Effector memory CD4-positive, alpha-beta T cell (primary cell): ENCODE measurements around the gene HLF.

Source experiments
- DNase-seq, 3 donors: peaks; one replicate each; pipeline ENCODE4 v3.0.0-alpha.2; 2020
- H3K27ac ChIP-seq: 2 replicates; pipeline ENCODE4 v1.7.0; 2013; ENCODE audit warnings: mild to moderate bottlenecking, low read length, moderate library complexity; ENCODE audit not compliant: insufficient read depth, poor library complexity, severe bottlenecking
- H3K27me3 ChIP-seq: replicated peaks from 2 replicates; pipeline ENCODE4 v1.7.0; 2013; ENCODE audit warnings: mild to moderate bottlenecking, low read length; ENCODE audit not compliant: insufficient read depth, control insufficient read depth, poor library complexity, severe bottlenecking
- H3K36me3 ChIP-seq: 2 replicates; pipeline ENCODE4 v1.7.0; 2013; ENCODE audit warnings: mild to moderate bottlenecking, low read length, moderate library complexity; ENCODE audit not compliant: control insufficient read depth, insufficient read depth
- H3K4me1 ChIP-seq: 2 replicates; pipeline ENCODE4 v1.7.0; 2013; ENCODE audit warnings: low read length, mild to moderate bottlenecking; ENCODE audit not compliant: control insufficient read depth, insufficient read depth, poor library complexity, severe bottlenecking
- H3K4me3 ChIP-seq: 2 replicates; pipeline ENCODE4 v1.7.0; 2013; ENCODE audit warnings: low read length, low read depth, mild to moderate bottlenecking; ENCODE audit not compliant: insufficient read depth, poor library complexity, severe bottlenecking
- H3K9me3 ChIP-seq: 2 replicates; pipeline ENCODE4 v1.7.0; 2013; ENCODE audit warnings: mild to moderate bottlenecking, low read length, moderate library complexity; ENCODE audit not compliant: control insufficient read depth

Gene HLF

DNA sequence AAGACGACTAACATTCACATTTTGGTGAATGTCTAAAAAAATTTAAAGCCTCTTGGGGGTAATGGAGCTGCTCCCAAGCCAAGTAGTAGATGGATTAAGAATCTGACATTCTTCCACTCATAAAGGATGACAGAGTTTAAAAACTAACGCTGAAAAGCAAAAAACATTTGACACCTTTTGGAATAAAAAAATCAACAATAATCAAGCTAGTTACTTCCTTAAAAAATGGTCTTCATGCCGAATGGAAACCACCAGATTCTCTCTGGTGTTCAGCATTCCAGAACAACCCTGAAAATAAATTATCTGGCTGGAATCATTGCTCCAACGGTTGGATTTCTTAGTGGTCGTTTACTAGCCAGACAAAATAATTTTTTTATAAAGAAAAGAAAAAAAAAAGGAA is 18.0 kb downstream of the HLF start:
- Histone ChIP-seq H3K9me3 (no peaks in the 10 kb centered on the region), H3K27ac (no peak overlapping the region), H3K4me3 (no peak overlapping the region), H3K4me1 (no peaks in the 10 kb centered on the region), H3K27me3 (no peaks in the 10 kb centered on the region), H3K36me3 (no peaks in the 10 kb centered on the region)
- no peak for DNase-seq

DNA sequence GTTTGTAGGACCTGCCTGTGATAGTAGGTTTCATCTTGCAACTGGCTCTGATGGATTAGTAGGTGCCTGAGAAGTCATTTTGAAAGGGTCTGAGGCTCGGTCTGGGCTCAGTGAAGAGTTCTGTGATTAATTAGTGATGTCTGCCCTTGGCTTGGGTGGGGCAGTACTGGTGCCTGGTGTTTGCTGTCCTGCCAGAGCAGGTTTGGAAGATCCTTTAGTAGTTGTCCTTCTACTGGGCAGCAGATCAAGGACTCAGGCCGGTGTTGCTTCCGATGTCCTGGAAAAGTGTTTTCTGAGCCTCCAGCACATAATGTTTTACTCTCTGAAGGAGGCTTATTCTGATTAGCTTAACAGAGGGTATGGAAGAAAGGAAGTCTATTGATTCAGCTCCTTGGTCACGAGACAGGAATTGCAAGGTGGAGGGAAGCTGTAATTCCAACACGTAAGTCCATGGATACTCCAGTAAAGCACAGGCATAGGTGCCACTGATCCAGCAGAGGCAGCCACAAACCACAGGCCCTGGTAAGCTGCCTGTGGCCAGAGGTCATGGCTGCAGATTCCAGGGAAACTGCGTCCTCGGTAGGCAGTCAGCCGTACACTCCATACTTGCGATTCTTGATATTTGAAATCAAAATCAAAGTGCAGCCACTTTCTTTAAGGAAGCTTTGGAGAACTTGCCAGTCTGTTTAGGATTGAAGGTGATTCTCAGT is 18.7 kb downstream of the HLF start:
- H3K36me3 ChIP-seq = no peaks in the 10 kb centered on the region
- H3K27me3 ChIP-seq = no peaks in the 10 kb centered on the region
- H3K9me3 ChIP-seq = no peaks in the 10 kb centered on the region
- H3K4me3 ChIP-seq = no peak overlapping the region
- no peak overlapping the region for H3K27ac ChIP-seq
- no peak for DNase-seq
- H3K4me1 ChIP-seq = no peaks in the 10 kb centered on the region

DNA sequence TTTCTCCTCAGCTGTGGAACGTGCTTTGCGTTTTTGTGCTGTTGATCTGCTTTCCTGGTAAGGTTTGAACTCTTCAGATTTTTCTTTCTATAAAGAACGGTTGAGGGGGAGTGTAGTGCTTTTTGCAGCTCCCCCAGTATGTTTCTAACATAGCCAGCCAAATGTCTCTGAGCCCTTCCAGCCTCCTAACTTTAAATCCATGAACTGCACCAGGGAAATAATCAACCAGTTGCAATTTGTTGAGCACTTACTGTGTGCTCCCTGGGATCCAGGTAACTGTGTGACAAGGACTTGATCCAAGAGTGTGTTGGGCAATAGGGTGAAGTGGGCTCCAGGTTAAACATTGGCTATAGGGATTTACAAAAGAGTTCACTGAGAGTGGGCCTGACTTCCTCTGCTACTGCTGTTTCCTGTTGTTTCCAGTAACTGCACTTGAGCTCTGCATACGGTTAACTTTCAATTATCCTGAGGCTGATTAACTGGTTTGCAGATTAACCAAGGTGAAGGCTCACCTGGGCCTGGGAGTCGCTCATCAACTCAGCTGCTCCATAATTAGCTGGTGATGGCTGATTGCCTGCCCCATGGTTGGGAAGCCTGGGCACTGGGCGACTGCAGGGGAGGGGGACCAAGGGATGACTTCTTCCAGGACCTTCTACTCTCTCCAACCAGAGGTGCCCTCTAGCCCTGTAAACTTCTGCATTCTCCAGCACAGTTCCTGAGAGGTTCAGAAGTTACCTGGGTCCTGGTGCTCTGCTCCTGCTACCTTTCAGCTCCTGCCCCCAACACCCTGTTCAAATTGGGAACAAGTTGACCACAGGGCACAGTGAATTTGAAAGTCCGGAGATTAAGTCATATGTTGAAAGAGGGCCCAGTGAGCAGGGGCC is 19.5 kb downstream of the HLF start:
- H3K9me3 ChIP-seq = no peaks in the 10 kb centered on the region
- no peaks in the 10 kb centered on the region for H3K4me1 ChIP-seq
- DNase-seq = no peak
- no peaks in the 10 kb centered on the region for H3K27me3 ChIP-seq
- H3K36me3 ChIP-seq = no peaks in the 10 kb centered on the region
- H3K4me3 ChIP-seq = no peak overlapping the region
- no peak overlapping the region for H3K27ac ChIP-seq

DNA sequence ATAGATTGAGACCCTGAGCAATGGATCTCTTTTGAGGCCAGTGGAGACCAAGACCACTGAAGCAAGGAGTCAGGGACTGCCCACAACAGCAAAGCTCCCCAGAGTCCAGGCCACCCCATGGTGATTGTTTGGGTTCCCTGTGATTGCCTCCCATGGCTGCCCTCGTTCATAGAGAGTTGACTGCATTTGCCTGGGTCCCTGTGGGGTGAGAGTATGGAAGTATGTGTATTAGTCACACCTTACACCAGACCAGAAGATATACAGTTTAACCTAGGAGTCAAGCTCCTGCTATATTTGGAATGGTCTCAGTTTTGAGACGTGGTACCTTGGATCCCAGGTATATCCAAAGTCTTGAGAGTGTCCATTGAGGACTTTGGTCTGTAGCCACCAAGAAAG is 20.2 kb downstream of the HLF start:
- H3K27ac ChIP-seq = no peak overlapping the region
- no peaks in the 10 kb centered on the region for H3K9me3 ChIP-seq
- no peaks in the 10 kb centered on the region for H3K4me1 ChIP-seq
- H3K36me3 ChIP-seq = no peaks in the 10 kb centered on the region
- no peak for DNase-seq
- no peak overlapping the region for H3K4me3 ChIP-seq
- H3K27me3 ChIP-seq = no peaks in the 10 kb centered on the region

DNA sequence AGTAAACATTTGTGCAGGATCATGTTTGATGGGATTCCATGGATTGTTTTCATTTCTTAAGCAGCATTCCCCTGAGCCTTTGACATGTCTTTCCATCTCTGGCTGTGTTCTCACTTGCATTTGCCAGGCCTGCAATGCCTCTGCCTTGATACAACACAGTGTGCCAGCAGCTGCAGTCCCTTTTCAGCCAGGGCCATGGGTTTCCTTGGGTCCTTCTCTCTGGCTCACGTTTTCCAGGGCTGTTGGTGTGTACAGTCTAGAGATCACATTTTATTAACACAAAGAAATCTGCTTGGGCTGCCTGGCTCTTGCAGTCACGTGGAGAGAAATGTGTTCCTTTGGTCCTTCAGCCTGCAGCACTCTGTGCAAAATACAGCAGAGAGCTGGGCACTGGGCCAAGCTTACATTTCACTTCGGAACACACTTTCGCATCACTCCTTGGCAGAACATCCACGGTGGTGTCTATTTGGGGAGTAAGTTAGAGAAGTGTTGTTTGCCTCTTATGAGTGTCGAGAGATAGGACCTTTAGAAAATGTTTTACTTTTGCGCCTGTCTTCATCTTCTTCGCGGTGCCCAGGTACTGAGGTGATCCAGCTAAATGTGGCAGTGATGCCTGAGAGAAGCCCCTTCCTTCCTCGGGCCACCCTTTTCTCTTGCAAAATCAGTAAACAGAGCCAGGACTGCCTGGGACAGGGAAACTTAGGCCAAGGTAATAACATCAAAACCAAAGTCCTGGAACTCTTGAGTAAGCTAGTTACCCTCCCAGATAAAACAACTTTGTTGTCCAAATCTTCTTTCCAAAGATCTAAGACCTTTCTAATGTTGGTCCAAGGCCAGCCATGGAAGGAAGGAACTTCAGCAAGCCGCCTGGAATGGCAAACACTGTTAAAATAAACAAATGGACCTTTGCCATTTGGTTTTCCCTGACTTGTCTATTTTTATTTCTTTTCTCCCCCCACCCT is 20.9 kb downstream of the HLF start:
- Histone ChIP-seq H3K9me3 (no peaks in the 10 kb centered on the region), H3K4me3 (no peak overlapping the region), H3K27ac (no peak overlapping the region), H3K4me1 (no peaks in the 10 kb centered on the region), H3K36me3 (no peaks in the 10 kb centered on the region), H3K27me3 (no peaks in the 10 kb centered on the region)
- no peak for DNase-seq

DNA sequence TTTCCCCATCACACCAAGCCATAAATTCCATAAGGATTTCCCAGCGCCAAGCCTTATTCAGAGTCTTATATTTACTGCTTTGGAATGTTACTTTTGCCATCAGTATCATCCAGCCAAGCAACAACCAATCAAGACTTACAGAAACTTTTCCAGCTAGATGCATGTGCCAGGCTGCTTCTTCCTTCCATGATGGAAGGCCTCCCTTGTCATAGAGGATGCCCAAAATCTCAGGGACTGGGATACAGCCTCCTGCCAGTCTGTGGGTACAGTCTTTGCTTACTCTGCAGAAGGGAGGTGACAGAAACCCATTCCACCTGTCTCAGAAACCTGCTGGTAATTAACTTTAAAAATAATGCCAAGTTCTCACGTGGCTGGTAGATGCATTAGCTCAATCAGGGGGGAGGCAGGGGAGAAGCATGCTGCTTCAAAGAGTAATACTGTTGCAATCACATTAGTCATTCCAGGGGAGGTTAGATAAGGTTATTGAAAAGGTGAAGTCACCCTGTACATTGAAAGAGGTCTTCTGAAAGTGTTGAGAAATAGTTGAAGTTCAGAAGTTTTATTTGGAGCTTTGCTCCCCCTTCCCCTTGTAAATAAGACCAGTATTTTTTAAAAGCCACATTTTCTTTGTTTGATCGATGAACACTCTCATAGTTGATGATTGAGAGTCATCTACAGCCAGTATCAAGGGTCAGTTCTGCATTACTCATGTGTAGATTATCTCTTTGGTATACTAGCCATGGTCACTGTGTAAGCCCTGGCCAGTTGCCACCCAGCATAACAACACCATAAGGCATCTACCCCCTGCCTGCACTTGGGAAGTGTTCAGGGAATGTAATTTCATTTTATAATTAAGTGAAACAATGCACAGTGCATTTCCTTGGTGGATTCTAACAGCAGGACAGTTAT is 22.2 kb downstream of the HLF start:
- no peaks in the 10 kb centered on the region for H3K36me3 ChIP-seq
- H3K27ac ChIP-seq = no peak overlapping the region
- H3K4me1 ChIP-seq = no peaks in the 10 kb centered on the region
- no peaks in the 10 kb centered on the region for H3K9me3 ChIP-seq
- H3K4me3 ChIP-seq = no peak overlapping the region
- no peak for DNase-seq
- H3K27me3 ChIP-seq = no peaks in the 10 kb centered on the region

DNA sequence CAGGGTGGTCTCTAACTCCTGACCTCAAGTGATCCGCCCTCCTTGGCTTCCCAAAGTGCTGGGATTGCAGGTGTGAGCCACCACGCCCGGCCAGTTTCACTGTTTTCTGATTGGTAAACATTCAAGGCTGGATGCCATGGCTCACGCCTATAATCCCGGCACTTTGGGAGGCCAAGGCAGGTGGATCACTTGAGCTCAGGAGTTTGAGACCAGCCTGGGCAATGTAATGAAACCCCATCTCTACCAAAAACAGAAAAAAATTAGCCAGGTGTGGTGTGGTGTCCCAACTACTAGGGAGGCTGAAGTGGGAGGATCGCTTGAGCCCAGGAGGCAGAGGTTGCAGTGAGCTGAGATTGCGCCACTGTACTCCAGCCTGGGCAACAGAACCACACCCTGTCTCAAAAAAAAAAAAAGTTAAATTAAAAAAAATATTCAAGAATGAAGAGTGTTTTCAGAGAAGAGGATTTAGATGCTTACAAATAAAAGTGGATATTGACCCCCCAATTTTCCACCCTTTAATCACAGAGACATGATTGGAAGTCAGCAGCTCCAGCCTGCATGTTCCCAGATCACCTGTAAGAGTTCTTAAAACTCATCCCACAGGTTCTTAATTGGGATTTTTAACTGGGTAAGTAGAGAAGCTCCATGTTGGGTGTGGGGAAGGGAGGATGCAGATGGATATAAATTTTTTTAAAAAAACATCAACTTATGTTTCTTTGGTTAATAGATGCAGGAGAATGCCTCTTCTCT is 23.8 kb downstream of the HLF start:
- no peaks in the 10 kb centered on the region for H3K36me3 ChIP-seq
- DNase-seq = no peak
- H3K9me3 ChIP-seq = no peaks in the 10 kb centered on the region
- no peak overlapping the region for H3K27ac ChIP-seq
- H3K4me1 ChIP-seq = no peaks in the 10 kb centered on the region
- H3K27me3 ChIP-seq = no peaks in the 10 kb centered on the region
- no peak overlapping the region for H3K4me3 ChIP-seq

DNA sequence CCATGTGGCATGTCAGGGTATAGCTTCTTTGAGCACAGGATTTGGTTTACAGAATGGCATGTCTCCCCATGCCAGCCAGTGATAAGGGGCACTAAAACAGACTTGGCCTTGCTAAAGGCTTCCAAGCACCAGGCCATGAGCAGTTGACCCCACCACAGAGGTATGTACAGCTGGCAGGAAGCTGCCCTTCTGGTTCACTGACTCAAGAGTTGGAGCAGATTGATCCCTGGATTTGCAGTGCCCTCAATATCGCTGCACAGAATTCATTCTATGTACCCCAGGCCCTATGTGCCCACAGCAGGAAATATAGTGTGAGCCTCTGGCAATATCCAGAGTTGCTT is 24.3 kb downstream of the HLF start:
- Histone ChIP-seq H3K9me3 (no peaks in the 10 kb centered on the region), H3K4me3 (no peak overlapping the region), H3K27ac (no peak overlapping the region), H3K27me3 (no peaks in the 10 kb centered on the region), H3K36me3 (no peaks in the 10 kb centered on the region), H3K4me1 (no peaks in the 10 kb centered on the region)
- no peak for DNase-seq

DNA sequence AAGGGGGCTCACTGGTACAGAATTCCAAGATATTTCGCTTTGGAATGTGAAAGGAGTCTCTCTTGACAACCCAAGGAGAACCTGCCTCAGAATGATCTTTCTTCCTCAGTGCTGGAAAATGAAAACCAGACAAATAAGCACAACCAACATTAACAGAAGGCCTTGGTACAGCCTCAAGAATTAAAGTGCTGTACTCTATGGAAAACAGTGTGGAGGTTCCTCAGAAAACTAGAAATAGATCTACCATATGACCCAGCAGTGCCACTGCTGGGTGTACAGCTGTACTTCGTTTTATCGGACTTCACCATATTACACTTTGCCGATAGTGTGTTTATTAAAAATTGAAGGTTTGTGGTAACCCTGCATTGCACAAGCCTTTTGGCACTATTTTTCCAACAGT is 25.2 kb downstream of the HLF start:
- Histone ChIP-seq H3K27me3 (no peaks in the 10 kb centered on the region), H3K27ac (no peak overlapping the region), H3K4me3 (no peak overlapping the region), H3K4me1 (no peaks in the 10 kb centered on the region), H3K36me3 (no peaks in the 10 kb centered on the region), H3K9me3 (no peaks in the 10 kb centered on the region)
- no peak for DNase-seq
